Retina (tissue), 1 donor: ENCODE results near the gene IL22RA2.

Experiments used
- DNase-seq: peaks from one replicate; pipeline ENCODE4 v3.0.0-alpha.2; 2016

Gene IL22RA2

GRCh38 chr6:137165375-137166246 is 7.8 kb downstream of the IL22RA2 start:
- no peak for DNase-seq

DNA sequence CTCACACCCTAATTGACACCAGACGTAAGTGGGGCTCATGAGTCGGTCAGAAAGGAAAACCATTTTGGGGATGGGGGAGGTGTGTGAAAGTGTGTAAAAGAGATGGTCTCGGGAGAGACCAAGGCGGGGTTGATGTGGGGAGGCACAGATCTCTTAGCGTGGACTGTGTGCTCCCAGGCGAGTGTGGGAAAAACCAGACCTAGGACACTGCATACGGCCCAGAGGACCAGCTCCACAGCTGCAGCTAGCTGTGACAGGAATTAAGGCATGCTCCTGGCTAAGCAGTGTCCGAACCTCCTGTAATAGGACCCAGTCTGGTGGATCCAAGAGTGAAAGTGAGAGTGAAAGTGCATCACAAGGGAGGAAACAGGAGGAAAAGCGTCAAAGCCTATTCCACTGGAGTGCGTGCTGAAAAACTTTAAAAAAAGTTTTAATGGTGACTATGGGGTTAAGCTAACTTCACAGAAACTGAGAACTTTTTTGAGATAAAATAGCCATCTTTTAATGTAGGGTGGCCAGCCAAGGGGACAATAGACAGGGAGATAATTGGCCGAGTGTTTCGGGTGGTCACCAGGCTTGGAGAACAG is 9.6 kb downstream of the IL22RA2 start:
- no peak for DNase-seq

GRCh38 chr6:137162692-137163306 is 10.6 kb downstream of the IL22RA2 start:
- no peak for DNase-seq

- no peak for DNase-seq
Measured at GRCh38 chr6:137161949-137162348, 11.5 kb downstream of the IL22RA2 start.

- DNase-seq, result no peak
Measured at GRCh38 chr6:137160763-137161162, 12.7 kb downstream of the IL22RA2 start.

- DNase-seq, result no peak
Measured at GRCh38 chr6:137159912-137160311, 13.5 kb downstream of the IL22RA2 start.

GRCh38 chr6:137157601-137158000 is 15.8 kb downstream of the IL22RA2 start:
- DNase-seq, result no peak

DNA sequence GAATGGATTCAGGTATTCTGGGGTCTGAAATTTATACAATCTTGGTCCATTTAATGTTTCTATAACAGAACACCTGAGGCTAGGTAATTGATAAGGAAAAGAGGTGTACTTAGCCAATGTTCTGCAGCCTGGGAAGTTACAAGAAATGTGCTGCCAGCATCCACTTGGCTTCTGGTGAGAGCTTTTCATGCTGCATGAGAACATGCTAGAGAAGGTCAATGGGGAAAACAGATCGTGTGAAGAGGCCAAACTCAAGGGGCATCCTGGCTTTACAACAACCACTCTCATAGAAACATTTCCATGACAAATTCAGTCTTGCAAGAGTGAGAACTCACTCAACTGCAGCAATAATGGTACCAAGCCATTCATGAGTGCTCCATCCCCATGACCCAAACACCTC is 16.8 kb downstream of the IL22RA2 start:
- no peak for DNase-seq

DNA sequence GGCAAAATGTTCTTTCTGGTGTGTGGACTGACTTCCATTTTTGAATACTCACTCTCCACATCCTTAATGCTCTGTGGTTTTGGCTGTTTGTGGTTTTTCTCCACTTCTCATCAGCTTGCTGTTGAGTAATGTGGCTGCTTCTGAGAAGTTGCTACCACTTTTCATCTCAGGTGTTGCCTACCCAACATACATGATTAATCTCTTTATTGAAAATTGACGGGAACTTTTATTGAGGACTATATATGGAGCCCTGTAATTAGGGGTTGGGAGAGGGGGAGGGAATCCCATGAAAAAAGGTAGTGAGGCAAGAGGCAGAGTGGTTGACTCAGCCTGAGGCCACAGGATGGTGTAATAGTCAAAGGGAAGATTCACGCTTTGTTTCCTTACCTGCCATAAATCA is 17.6 kb downstream of the IL22RA2 start:
- no peak for DNase-seq

- no peak for DNase-seq
Measured at GRCh38 chr6:137150072-137150471, 23.4 kb downstream of the IL22RA2 start.

- DNase-seq, result no peak
Measured at GRCh38 chr6:137149035-137149393, 24.4 kb downstream of the IL22RA2 start.

- no peak for DNase-seq
Measured at GRCh38 chr6:137148306-137149034, 25.0 kb downstream of the IL22RA2 start.

- no peak for DNase-seq
Measured at GRCh38 chr6:137147195-137147594, 26.2 kb downstream of the IL22RA2 start.

- no peak for DNase-seq
Measured at GRCh38 chr6:137146206-137146605, 27.2 kb downstream of the IL22RA2 start.

DNA sequence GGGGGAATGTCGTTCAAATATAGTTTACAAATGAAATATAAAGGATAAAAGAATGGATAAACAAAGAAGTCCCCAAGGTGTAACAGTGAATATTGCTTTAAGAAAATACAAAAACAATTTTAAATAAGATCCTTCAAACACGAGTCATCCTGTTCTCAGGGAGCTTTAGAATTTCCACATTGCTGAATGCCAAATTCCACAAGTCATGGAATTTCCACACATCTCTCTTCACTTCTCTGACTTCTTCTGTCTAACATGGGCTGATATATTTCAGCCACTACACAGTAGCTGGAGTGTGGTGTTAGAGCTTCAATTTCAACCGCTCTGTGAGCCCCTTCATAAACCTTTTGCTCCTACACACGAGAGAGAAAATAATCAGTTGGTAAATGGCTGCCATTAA is 28.0 kb downstream of the IL22RA2 start:
- DNase-seq, result no peak

DNA sequence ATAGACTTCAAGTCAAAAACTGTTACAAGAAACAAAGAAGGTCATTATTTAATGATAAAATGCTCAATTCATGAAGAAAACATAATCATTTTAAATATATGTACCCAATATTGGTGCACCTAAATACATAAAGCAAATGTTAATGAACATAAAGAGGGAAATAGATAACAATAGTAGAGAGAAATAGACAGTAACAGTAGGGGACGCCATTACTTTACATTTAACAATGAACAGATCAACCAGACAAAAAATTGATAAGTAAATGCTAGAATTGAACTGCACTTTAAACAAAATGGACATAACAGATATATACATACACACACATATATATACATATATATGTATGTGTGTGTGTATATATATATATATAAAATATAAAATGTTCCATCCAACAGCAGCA is 37.4 kb downstream of the IL22RA2 start:
- no peak for DNase-seq

GRCh38 chr6:137134483-137134882 is 39.0 kb downstream of the IL22RA2 start:
- no peak for DNase-seq

- DNase-seq, result no peak
Measured at GRCh38 chr6:137133122-137133521, 40.3 kb downstream of the IL22RA2 start.

- no peak for DNase-seq
Measured at GRCh38 chr6:137126875-137127485, 46.5 kb downstream of the IL22RA2 start.

- no peak for DNase-seq
Measured at GRCh38 chr6:137123078-137123477, 50.4 kb downstream of the IL22RA2 start.

GRCh38 chr6:137122612-137123011 is 50.8 kb downstream of the IL22RA2 start:
- no peak for DNase-seq

GRCh38 chr6:137121401-137121997 is 51.9 kb downstream of the IL22RA2 start:
- DNase-seq, result no peak

DNA sequence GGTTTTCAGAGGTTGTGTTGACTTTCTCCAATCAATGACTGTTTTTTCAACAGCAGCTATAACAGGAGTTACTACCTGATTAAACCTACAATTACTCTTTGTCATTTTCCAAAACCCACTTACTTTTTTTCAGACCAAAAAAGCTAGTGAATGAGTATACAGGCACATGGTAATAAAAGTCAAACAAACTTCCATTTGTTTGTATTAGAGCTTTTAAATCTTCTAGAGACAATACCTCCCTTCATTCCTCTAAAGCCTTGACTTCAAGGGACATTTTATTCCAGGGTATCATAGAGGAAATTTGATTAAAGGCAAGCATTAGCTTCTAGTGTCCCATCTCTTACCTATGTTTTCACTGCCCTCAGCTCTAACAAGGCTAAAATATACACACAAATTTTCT is 52.7 kb downstream of the IL22RA2 start:
- DNase-seq, result no peak
